HG03025 (cell line): Measurements from ENCODE around the gene PRAMEF1.
"Not testable (repeated sequence)": the region's sequence is repeated elsewhere in the genome, so short reads cannot be mapped to it uniquely, and the experiment has no call there.

Source experiments
- ATAC-seq: cut with Tn5 transposase; IDR thresholded peaks from one replicate; pipeline ENCODE4 v1.9.1; 2021; ENCODE audit warnings: mild to moderate bottlenecking, moderate library complexity; ENCODE audit not compliant: unreplicated experiment, low FRiP score

Gene PRAMEF1

GRCh38 chr1:12774801-12775345 lies 16.3 kb upstream of the PRAMEF1 start:
- no peak for ATAC-seq

DNA sequence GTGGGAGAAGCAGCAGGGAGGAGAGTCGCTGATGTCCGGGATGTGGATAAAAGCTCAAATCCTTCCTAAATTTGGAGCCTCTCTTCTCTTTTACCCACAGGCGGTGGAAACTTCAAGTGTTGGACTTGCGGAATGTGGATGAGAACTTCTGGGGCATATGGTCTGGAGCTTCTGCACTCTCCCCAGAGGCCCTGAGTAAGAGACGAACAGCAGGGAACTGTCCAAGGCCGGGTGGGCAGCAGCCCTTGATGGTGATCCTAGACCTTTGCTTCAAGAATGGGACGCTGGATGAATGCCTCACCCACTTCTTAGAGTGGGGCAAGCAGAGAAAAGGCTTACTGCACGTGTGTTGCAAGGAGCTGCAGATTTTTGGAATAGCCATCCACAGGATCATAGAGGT lies 15.8 kb upstream of the PRAMEF1 start:
- ATAC-seq: no peak

DNA sequence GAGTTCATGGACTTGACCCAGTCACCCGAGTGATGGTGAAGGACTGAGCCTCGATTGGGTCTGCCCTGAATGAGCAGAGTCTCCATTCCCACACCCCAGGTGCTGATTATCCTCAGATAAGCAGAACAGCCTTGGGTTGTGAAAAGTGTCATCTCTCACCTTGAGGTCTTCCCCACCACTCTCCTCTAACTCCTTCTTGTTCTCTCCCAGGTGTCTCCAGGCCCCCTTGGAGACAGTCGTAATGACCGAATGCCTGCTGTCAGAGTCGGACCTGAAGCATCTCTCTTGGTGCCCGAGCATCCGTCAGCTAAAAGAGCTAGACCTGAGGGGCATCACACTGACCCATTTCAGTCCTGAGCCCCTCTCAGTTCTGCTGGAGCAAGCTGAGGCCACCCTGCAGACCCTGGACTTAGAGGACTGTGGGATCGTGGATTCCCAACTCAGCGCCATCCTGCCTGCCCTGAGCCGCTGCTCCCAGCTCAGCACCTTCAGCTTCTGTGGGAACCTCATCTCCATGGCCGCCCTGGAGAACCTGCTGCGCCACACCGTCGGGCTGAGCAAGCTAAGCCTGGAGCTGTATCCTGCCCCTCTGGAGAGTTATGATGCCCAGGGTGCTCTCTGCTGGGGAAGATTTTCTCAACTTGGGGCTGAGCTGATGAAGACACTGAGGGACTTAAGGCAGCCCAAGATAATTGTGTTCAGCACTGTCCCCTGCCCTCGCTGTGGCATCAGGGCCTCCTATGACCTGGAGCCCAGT lies 14.2 kb upstream of the PRAMEF1 start:
- ATAC-seq: no peak

GRCh38 chr1:12778061-12778460 lies 13.1 kb upstream of the PRAMEF1 start:
- ATAC-seq: no peak

- ATAC-seq: no peak
Observed at GRCh38 chr1:12778907-12779306, 12.3 kb upstream of the PRAMEF1 start.

DNA sequence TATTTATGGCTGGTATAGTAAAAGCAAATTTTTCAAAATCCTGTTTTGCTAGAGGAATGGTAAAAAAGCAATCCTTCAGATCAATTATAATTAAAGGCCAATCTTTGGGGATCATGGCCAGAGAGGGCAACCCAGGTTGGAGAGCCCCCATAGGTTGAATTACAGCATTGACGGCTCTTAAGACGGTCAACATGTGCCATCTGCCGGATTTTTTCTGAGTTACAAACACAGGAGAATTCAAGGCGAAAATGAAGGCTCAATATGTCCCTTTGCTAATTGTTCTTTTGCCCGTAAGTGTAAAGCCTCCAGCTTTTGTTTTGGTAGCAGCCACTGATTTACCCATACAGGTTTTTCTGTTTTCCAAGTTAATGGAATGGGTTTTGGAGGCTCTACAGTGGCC lies 9.7 kb upstream of the PRAMEF1 start:
- ATAC-seq: not testable (repeated sequence)

DNA sequence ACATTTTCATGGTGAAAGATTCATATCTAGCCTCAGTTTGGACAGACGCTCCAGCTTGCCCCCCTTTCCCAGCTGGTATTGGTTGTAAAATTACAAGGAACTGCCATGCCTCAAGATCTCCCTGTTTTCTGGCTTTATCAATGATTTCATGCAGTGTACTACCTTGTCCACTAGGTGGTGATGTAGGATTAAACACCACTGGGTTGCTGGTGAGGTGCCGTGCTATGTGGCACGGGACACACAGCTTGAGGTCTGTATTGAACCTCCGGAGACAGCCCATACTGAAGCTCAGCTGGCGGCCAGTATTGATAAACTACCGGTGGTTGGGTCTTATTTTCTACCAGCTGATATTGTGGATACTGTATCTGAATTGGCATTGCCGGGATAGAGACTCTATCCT lies 7.4 kb upstream of the PRAMEF1 start:
- not testable (repeated sequence) for ATAC-seq

DNA sequence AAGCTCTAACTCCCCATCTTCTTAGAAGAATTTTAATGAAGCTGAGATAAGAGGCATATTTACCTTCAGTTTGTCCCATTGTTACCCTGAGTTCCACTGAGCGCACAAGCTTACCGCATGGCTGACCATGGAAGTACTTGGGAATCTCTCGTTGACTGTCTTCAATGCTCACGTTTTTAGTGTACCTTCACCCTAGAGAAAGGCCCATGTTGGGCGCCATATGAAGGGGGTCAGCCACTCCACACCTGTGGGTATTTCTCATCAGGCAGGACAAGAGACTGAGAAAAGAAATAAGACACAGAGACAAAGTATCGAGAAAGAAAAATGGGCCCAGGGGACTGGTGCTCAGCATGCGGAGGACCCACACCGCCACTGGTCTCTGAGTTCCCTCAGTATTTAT lies 6.5 kb upstream of the PRAMEF1 start:
- not testable (repeated sequence) for ATAC-seq

DNA sequence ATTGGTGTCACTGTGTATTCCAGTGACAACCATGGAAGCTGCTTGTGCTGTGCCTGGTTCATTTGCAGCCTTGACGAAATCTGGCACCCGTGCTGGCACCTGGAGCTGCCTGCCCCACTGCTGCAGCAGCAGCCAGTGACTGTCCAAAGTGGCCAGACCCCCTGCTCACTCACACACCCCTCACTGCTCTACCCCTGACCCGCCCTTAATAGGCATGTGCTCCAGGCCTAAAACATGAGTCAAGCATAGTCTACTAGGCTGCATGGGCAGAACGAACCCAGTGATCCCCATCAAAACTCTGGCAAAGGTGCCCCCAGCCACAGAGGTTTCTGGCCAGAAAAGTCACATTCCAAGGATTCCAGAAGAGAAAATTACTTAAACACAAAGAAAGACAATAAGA lies 7.7 kb downstream of the PRAMEF1 start:
- ATAC-seq: no peak

GRCh38 chr1:12799730-12800129 lies 8.5 kb downstream of the PRAMEF1 start:
- ATAC-seq: no peak

DNA sequence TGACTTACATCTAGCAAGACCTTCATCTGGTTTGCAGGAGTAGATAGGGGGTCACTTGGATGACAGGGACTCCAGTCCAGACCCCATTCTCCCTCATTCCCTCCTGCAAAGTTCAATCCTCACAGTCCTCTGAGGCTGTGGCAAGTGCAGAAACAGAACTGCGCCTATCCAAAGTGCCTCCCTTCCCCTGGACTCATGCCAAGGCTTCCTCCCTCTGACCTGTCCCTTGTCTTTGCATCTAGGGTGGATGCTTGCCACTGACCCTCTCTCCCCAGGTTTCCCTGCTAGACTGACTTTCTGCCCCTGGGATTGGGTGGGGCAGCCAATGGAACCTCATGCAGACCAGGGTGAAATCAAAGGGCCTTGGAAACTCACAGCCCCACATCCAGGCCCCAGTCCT lies 18.7 kb downstream of the PRAMEF1 start:
- no peak for ATAC-seq

DNA sequence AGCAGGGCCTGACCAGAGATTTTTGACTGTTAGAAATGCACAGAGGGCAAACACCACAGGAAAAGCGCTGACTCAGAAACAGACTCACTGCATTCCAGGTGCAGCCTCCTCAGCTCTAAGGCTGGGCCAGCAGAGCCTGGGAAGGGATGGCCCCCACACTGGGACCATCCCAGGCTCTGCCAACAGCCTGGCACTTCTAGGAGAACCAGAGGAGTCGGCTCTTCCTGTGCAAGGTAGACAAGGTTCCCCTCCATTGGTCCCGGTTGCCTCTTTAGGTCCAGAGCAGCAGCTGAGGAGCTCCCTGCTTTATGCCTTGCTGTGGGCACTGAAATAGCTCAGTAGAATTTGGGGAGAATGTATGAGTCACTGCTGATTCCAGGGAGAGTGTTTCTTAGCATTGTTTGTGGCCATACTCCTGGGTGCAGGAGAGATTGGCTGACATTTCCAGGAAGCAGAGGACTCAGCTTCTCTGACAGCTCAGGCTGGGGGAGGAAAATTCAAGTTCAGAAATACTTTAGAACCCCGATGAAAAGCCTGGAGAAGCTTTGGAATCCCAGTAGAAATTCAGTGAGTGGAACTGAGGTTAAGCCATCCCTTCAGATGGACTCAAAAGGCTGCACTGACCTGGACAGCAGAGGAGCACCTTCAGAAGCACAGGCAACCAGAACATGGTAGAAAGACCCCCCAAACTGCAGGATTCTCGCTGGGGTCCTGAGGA lies 19.7 kb downstream of the PRAMEF1 start:
- no peak for ATAC-seq

GRCh38 chr1:12811409-12811784 lies 20.2 kb downstream of the PRAMEF1 start:
- no peak for ATAC-seq

DNA sequence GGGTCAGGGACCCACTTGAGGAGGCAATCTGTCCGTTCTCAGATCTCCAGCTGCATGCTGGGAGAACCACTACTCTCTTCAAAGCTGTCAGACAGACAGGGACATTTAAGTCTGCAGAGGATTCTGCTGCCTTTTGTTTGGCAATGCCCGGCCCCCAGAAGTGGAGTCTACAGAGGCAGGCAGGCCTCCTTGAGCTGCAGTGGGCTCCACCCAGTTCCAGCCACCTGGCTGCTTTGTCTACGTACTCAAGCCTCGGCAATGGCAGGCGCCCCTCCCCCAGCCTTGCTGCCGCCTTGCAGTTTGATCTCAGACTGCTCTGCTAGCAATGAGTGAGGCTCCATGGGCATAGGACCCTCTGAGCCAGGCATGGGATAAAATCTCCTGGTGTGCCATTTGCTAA lies 27.9 kb downstream of the PRAMEF1 start:
- ATAC-seq: not testable (repeated sequence)

- ATAC-seq: not testable (repeated sequence)
Observed at GRCh38 chr1:12831310-12831709, 40.1 kb downstream of the PRAMEF1 start, which contains the start of gene PRAMEF11. Gene PRAMEF11, minus strand, starts transcription at chr1:12831410. Its CDS starts 2,621 bp downstream, at chr1:12828789.

DNA sequence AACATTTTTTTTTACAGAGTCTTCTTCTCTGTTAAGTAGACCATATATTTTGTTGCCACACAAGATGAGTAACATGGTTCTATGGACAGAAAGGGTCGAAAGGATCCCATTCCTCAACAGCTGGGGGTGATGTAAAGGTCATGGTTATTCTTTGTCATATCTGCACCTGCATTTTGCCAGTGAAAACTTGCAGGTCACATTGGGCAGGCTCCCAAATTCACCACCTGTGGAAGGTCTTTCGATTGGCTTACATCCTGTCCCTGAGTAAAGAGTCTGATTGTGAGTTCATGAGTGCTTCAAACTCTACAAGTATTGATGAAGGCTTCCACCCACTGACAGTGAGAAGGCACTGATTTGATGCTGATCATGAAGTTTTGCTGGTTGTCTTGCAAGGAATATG lies 42.1 kb downstream of the PRAMEF1 start:
- ATAC-seq: not testable (repeated sequence)
